ENCODE results near the gene HOXD1. TPM values are rescaled to one million over a fixed set of nuclear protein-coding genes. Genes with fewer than 3 reads are reported as not detected.

The HOXD1 gene
- total RNA-seq, 2 experiments from 2014 or later = not detected

DNA sequence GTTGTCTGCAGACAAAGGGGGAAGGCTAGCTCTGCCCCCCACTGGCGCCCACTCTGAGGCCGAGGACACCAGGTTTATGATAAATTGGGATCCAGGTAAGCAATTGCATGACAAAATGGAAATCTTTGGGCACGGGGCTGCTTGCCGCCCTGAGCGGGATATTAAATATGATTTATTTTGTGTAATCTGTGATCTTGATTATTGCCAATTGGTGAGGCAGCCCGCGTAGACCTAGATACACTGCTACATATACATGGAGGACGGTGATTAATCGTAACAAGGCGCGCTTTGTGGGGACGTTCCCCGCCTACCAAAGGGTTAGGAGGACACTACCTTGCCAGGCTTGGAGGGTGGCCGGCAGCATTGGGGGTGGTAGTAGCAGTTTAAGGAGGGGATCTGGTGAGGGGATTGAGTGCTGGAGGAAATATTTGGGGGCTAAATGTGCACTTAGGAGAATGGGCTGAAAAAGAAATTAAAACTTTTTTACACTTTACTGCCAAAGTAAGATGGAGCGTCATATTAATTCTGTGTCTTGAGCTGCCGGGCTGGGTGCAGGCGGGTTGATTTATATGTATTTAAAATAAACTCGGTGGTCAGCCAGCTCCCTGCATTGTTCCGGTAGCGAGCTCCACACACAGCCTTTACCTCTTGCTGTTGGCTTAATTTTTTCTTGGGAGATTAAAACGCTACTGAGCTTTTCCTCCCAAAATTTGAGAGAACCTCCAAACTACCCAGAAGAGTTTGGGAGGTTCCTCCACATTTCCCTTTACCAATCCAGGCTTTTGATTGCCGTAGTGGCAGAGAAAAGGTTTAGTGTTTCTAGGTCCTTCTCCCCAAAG lies 27.3 kb upstream of the HOXD1 start:
- H2AFZ ChIP-seq (ENCODE audit: low read length) = no peak overlapping the region
- intact Hi-C loops (cut with micrococcal nuclease; ENCODE audit: unreplicated experiment) = no loop called here
- no peaks in the 10 kb centered on the region for H3K4me1 ChIP-seq (ENCODE audit: insufficient read depth, low read length, poor library complexity, severe bottlenecking)
- no peaks in the 10 kb centered on the region for H3K79me2 ChIP-seq (ENCODE audit: insufficient read depth, low read depth, low read length)
- ChIA-PET CTCF (ENCODE audit: unreplicated experiment) (interaction anchor here (1.0 kb wide), 1 partner anchor 34 kb away, joined by 3 read pairs; no protein-coding TSS in a partner anchor), POLR2A (no interaction called here)
- no peak for DNase-seq (ENCODE audit: low spot score)
- H3K36me3 ChIP-seq (ENCODE audit: insufficient read depth, low read length) = no peaks in the 10 kb centered on the region
- no TSS peak for BruUV-seq (replicated peaks)
- H3K4me2 ChIP-seq (ENCODE audit: low read length) = no peak overlapping the region
- no peaks in the 10 kb centered on the region for H4K20me1 ChIP-seq (ENCODE audit: insufficient read depth, low read length)
- no peak overlapping the region for H3K4me3 ChIP-seq (ENCODE audit: low read depth, low read length, poor library complexity, severe bottlenecking)
- H3K27ac ChIP-seq (ENCODE audit: low read depth, low read length, poor library complexity, severe bottlenecking) = no peak overlapping the region
- no peaks in the 10 kb centered on the region for H3K9me2 ChIP-seq (ENCODE audit: insufficient read depth, low read length)
- no peaks in the 10 kb centered on the region for H3K9me3 ChIP-seq (ENCODE audit: low read length)
- TF ChIP-seq EZH2phosphoT487 (IDR thresholded peaks at IDR 0.05; ENCODE audit: borderline replicate concordance, low read depth, low read length) = no peak
- TF ChIP-seq, protein P1, sequence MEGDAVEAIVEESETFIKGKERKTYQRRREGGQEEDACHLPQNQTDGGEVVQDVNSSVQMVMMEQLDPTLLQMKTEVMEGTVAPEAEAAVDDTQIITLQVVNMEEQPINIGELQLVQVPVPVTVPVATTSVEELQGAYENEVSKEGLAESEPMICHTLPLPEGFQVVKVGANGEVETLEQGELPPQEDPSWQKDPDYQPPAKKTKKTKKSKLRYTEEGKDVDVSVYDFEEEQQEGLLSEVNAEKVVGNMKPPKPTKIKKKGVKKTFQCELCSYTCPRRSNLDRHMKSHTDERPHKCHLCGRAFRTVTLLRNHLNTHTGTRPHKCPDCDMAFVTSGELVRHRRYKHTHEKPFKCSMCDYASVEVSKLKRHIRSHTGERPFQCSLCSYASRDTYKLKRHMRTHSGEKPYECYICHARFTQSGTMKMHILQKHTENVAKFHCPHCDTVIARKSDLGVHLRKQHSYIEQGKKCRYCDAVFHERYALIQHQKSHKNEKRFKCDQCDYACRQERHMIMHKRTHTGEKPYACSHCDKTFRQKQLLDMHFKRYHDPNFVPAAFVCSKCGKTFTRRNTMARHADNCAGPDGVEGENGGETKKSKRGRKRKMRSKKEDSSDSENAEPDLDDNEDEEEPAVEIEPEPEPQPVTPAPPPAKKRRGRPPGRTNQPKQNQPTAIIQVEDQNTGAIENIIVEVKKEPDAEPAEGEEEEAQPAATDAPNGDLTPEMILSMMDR (conservative IDR thresholded peaks at IDR 0.05; ENCODE audit: low read length) = no peak

DNA sequence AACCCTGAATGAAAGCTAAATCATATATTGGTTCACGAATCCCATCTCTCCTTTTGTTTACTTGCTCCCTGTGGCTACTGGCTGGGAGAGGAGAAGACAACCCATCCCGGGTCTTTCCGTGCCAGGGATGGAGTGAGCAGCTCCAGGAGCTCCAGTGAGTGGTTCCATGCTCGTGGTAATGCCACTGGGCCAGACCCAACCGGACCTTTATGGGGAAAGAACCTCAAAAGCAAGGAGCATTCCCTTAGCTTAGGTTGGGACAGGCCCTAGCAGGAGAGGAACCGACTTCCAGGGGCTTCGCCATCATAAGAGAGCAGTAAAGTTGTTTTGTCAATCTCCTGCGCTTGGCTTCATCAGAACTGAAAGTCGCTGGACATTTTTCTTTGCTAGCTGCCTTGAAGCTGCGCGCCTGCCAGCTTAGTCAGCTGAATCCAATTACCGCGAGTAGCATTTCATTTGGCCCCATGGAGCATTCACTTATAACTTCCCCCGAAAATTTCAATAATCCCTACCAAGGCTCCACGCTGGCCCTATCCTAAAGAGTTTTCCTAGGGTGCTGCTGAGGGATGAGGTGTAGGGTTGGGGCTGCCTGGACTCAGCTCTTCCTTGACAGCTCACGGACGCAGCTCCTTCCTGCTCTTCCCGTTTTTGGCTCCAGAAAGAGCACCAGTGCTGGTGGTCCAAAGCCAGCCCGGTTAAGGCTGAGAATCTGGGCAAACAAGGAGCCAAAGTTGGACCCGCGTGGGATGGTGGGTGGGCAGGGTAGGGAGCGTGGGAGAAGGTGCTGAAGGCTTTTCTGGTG lies 26.4 kb upstream of the HOXD1 start:
- no peak for DNase-seq (ENCODE audit: low spot score)
- no peak overlapping the region for H3K4me3 ChIP-seq (ENCODE audit: low read depth, low read length, poor library complexity, severe bottlenecking)
- POLR2A ChIA-PET = interaction anchor here (0.6 kb wide), 1 partner anchor 160 kb away, joined by 3 read pairs; no protein-coding TSS in a partner anchor
- H2AFZ ChIP-seq (ENCODE audit: low read length) = no peak overlapping the region
- BruUV-seq (replicated peaks) = no TSS peak
- H3K4me1 ChIP-seq (ENCODE audit: insufficient read depth, low read length, poor library complexity, severe bottlenecking) = no peaks in the 10 kb centered on the region
- H3K9me2 ChIP-seq (ENCODE audit: insufficient read depth, low read length) = no peaks in the 10 kb centered on the region
- no peak for TF ChIP-seq EZH2phosphoT487 (IDR thresholded peaks at IDR 0.05; ENCODE audit: borderline replicate concordance, low read depth, low read length)
- TF ChIP-seq, protein P1 (conservative IDR thresholded peaks at IDR 0.05; ENCODE audit: low read length) = no peak
- H3K36me3 ChIP-seq (ENCODE audit: insufficient read depth, low read length) = no peaks in the 10 kb centered on the region
- CTCF ChIA-PET (ENCODE audit: unreplicated experiment) = interaction anchor here (1.0 kb wide), 1 partner anchor 35 kb away, joined by 3 read pairs; no protein-coding TSS in a partner anchor
- no peaks in the 10 kb centered on the region for H3K9me3 ChIP-seq (ENCODE audit: low read length)
- no peak overlapping the region for H3K27ac ChIP-seq (ENCODE audit: low read depth, low read length, poor library complexity, severe bottlenecking)
- intact Hi-C loops (cut with micrococcal nuclease; ENCODE audit: unreplicated experiment) = no loop called here
- no peaks in the 10 kb centered on the region for H4K20me1 ChIP-seq (ENCODE audit: insufficient read depth, low read length)
- H3K4me2 ChIP-seq (ENCODE audit: low read length) = no peak overlapping the region
- no peaks in the 10 kb centered on the region for H3K79me2 ChIP-seq (ENCODE audit: insufficient read depth, low read depth, low read length)
